GM23338 (cell line): ENCODE data around the gene POU3F1. TPM values are rescaled to one million over a fixed set of nuclear protein-coding genes. Genes with fewer than 3 reads are reported as not detected.

Experiments used
- ATAC-seq: fragments of 200-7000 bp; cut with Tn5 transposase; 3 replicates; pipeline ENCODE4 v1.9.1; 2020
- DNase-seq: peaks from one replicate; pipeline ENCODE4 v3.0.0-alpha.2; 2015; ENCODE audit warnings: low spot score
- H2AFZ ChIP-seq: fragments of 200-600 bp; sonication (generic); 2 replicates; pipeline ENCODE4 v1.8.0; 2016; ENCODE audit warnings: antibody characterized with exemption, mild to moderate bottlenecking, moderate library complexity
- H3F3A ChIP-seq: fragments of 200-600 bp; sonication (generic); replicated peaks from 2 replicates; pipeline ENCODE4 v1.8.0; 2017; ENCODE audit warnings: antibody characterized with exemption, mixed run types, low read depth
- H3K27ac ChIP-seq: fragments of 200-600 bp; sonication (generic); 2 replicates; pipeline ENCODE4 v1.6.1; 2016; ENCODE audit warnings: low read depth
- H3K27me3 ChIP-seq: fragments of 200-600 bp; sonication (generic); 2 replicates; pipeline ENCODE4 v1.8.0; 2016; ENCODE audit warnings: mild to moderate bottlenecking, mixed run types, moderate library complexity; ENCODE audit not compliant: insufficient read depth
- H3K36me3 ChIP-seq: fragments of 200-600 bp; sonication (generic); 2 replicates; pipeline ENCODE4 v1.8.0; 2016; ENCODE audit warnings: mild to moderate bottlenecking; ENCODE audit not compliant: insufficient read depth
- H3K4me1 ChIP-seq: fragments of 200-600 bp; sonication (generic); 2 replicates; pipeline ENCODE4 v1.8.0; 2016; ENCODE audit warnings: mild to moderate bottlenecking, moderate library complexity; ENCODE audit not compliant: insufficient read depth
- H3K4me2 ChIP-seq: fragments of 200-600 bp; sonication (generic); 2 replicates; pipeline ENCODE4 v1.7.1; 2017; ENCODE audit warnings: mixed run types
- H3K4me3 ChIP-seq: fragments of 200-600 bp; sonication (generic); 2 replicates; pipeline ENCODE4 v1.6.1; 2016; ENCODE audit warnings: mixed run types
- H3K79me2 ChIP-seq: fragments of 200-600 bp; sonication (generic); replicated peaks from 2 replicates; pipeline ENCODE4 v1.8.0; 2017; ENCODE audit warnings: mild to moderate bottlenecking; ENCODE audit not compliant: insufficient read depth
- H3K9me2 ChIP-seq: fragments of 200-600 bp; sonication (generic); 2 replicates; pipeline ENCODE4 v1.8.0; 2017; ENCODE audit not compliant: insufficient read depth
- H4K20me1 ChIP-seq: fragments of 200-600 bp; sonication (generic); replicated peaks from 2 replicates; pipeline ENCODE4 v1.8.0; 2017; ENCODE audit warnings: mild to moderate bottlenecking; ENCODE audit not compliant: insufficient read depth
- H3K27ac Mint-ChIP-seq: 2 replicates; pipeline ENCODE4 v1.8.0; 2020; ENCODE audit warnings: inconsistent platforms, mild to moderate bottlenecking, moderate library complexity, mixed read lengths
- H3K27me3 Mint-ChIP-seq: 3 replicates; pipeline ENCODE4 v1.8.0; 2022; ENCODE audit warnings: low read depth, mild to moderate bottlenecking, moderate library complexity, mixed read lengths, inconsistent platforms; ENCODE audit not compliant: insufficient read depth, poor library complexity
- H3K36me3 Mint-ChIP-seq: 3 replicates; pipeline ENCODE4 v1.8.0; 2021; ENCODE audit warnings: low read depth, mild to moderate bottlenecking, inconsistent platforms, moderate library complexity, mixed read lengths
- H3K4me1 Mint-ChIP-seq: 3 replicates; pipeline ENCODE4 v1.8.0; 2020; ENCODE audit warnings: mild to moderate bottlenecking, inconsistent platforms, mixed read lengths
- H3K4me3 Mint-ChIP-seq: 3 replicates; pipeline ENCODE4 v1.8.0; 2021; ENCODE audit warnings: moderate library complexity, mild to moderate bottlenecking, inconsistent platforms, mixed read lengths
- H3K9me3 Mint-ChIP-seq: 3 replicates; pipeline ENCODE4 v1.8.0; 2020; ENCODE audit warnings: moderate library complexity, mild to moderate bottlenecking, inconsistent platforms, mixed read lengths
- CREB1 ChIP-seq: fragments of 250-450 bp; sonication (Bioruptor Pico); IDR thresholded peaks from 2 replicates; pipeline ENCODE4 v1.5.0; 2020; ENCODE audit warnings: low read depth, mild to moderate bottlenecking, moderate library complexity
- JUNB ChIP-seq: IDR thresholded peaks from one replicate; pipeline ENCODE4 v1.6.1; 2016; ENCODE audit warnings: antibody characterized with exemption; ENCODE audit not compliant: unreplicated experiment
- NANOG ChIP-seq: IDR thresholded peaks from 2 replicates; pipeline ENCODE4 v1.6.1; 2016; ENCODE audit warnings: antibody characterized with exemption, borderline replicate concordance
- POLR2AphosphoS5 ChIP-seq: IDR thresholded peaks from 2 replicates; pipeline ENCODE4 v1.6.1; 2016; ENCODE audit warnings: antibody characterized with exemption, low read depth
- ZNF114 ChIP-seq: fragments of 250-450 bp; sonication (Bioruptor Pico); IDR thresholded peaks from 2 replicates; pipeline ENCODE4 v1.5.0; 2020; ENCODE audit warnings: mild to moderate bottlenecking, moderate library complexity
- ZNF331 ChIP-seq: fragments of 250-450 bp; sonication (Bioruptor Pico); IDR thresholded peaks from 2 replicates; pipeline ENCODE4 v1.5.0; 2020; ENCODE audit warnings: low read depth, mild to moderate bottlenecking, moderate library complexity
- polyA plus RNA-seq: library from polyadenylated mRNA; unstranded; fragments of >200 nt; fragmentation: Nextera tagmentation; extraction: Ambion mirVana; gene quantifications from 2 replicates; pipeline ENCODE4 v1.2.1, GENCODE V29; 2016
- total RNA-seq: library from RNA; depleted of rRNA; stranded (reverse); fragments of >200 nt; shearing (Covaris generic); gene quantifications from 2 replicates; pipeline ENCODE4 v1.2.3, GENCODE V29; 2014
- TF ChIP-seq, protein P1 (sequence below), 2 experiments: fragments of 200-600 bp in 1 of 2; sonication (generic) in 1 of 2; conservative IDR thresholded peaks; 2 replicates each; pipeline versions ENCODE4 v1.5.1 to v1.6.1; 2016 to 2017; ENCODE audit warnings: antibody characterized with exemption in 2 of 2, low read depth in 2 of 2, mild to moderate bottlenecking in 2 of 2, moderate library complexity in 1 of 2
- TF ChIP-seq, protein P2 (sequence below): IDR thresholded peaks from 2 replicates; pipeline ENCODE4 v1.6.1; 2016; ENCODE audit warnings: antibody characterized with exemption

Gene POU3F1
- total and polyA plus RNA-seq, 2 experiments from 2014 or later: 3.6 to 11.5 TPM

DNA sequence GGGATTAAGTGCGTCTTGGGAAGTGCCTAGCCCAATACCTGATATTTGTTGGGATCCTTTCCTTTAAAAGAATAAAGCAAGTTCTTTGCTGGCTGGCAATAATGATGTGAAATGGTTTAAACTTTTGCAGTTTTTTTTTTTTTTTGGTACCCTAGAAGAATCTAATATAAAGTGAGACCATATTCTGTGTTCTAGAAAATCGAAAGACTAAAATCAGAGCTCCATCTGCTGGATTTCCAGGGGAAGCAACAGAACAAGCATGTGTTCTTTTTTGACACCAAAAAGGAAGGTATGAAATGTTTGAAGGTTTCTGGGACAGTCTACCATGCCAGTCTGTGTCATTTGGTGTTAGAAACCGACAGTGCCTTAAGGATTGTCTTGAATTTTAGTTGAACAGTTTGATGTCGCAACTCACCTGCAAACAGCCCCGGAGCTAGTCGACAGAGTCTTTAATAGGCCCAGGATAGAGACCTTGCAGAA lies 27.7 kb downstream of the POU3F1 start:
- no peaks in the 10 kb centered on the region for H3K27me3 Mint-ChIP-seq
- H3F3A ChIP-seq: peaks cover 32% of the 10 kb centered on the region; the same call in 1 of the 2 replicates
- H3K9me2 ChIP-seq: no peaks in the 10 kb centered on the region
- peaks cover 85% of the 10 kb centered on the region for H3K36me3 Mint-ChIP-seq
- H3K27ac Mint-ChIP-seq: no peak overlapping the region; the same call in 1 of the 2 replicates
- peaks cover 5% of the 10 kb centered on the region; the same call in 1 of the 2 replicates for H3K4me1 ChIP-seq
- no peak overlapping the region for H3K27ac ChIP-seq
- no peak overlapping the region for H3K4me2 ChIP-seq
- no peaks in the 10 kb centered on the region for H3K9me3 Mint-ChIP-seq
- H3K36me3 ChIP-seq: peaks cover 64% of the 10 kb centered on the region
- peak; percentile 45 for DNase-seq
- peaks cover 49% of the 10 kb centered on the region for H3K79me2 ChIP-seq
- no peak overlapping the region for H2AFZ ChIP-seq
- H3K27me3 ChIP-seq: no peaks in the 10 kb centered on the region
- H4K20me1 ChIP-seq: peaks cover 27% of the 10 kb centered on the region
- no peak for ATAC-seq
- TF ChIP-seq, protein P1, sequence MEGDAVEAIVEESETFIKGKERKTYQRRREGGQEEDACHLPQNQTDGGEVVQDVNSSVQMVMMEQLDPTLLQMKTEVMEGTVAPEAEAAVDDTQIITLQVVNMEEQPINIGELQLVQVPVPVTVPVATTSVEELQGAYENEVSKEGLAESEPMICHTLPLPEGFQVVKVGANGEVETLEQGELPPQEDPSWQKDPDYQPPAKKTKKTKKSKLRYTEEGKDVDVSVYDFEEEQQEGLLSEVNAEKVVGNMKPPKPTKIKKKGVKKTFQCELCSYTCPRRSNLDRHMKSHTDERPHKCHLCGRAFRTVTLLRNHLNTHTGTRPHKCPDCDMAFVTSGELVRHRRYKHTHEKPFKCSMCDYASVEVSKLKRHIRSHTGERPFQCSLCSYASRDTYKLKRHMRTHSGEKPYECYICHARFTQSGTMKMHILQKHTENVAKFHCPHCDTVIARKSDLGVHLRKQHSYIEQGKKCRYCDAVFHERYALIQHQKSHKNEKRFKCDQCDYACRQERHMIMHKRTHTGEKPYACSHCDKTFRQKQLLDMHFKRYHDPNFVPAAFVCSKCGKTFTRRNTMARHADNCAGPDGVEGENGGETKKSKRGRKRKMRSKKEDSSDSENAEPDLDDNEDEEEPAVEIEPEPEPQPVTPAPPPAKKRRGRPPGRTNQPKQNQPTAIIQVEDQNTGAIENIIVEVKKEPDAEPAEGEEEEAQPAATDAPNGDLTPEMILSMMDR (conservative IDR thresholded peaks at IDR 0.05; ENCODE audit: low read depth in 2 of 2): peak; percentile 61 to 67
- TF ChIP-seq NANOG: no peak
- H3K4me3 Mint-ChIP-seq: no peak overlapping the region
- H3K4me1 Mint-ChIP-seq: peaks cover 3% of the 10 kb centered on the region
- H3K4me3 ChIP-seq: no peak overlapping the region

DNA sequence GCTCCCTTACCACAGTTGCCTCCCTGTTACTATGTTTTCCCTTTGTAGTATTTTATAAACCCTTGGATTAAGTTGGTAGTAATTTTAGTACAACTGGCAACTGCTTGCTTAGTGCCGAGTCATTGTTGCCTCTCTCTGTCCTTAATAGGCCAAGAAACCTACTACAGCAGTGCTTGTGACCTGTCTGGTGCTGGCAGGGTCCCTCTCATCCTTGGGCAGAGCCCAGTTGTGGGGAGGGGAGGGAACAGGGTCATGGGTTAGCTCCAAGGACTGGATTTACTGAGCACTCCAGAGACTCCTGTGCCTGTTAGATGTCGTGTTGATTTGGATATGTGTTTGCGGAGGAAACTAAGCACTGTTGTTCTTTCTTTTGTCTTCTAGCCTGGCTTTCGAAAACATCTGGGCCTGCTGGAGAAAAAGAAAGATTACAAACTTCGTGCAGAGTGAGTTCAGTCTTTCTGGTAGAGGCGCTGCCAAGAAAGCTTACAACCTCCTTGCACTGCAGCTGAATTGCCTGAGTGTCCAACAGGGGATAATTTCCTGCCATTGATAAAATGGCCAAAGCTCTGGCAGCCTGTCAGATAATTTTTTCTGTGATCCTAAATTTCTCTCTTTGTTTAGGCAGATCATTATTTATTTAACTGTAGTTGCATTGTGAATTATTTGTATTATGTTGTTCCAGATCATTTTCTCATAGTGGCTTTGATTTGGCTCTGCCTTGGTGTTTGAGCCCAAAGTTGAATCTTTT lies 30.4 kb downstream of the POU3F1 start:
- Mint-ChIP-seq H3K36me3 (peaks cover 71% of the 10 kb centered on the region), H3K27ac (peak overlapping the region; percentile 94), H3K4me1 (peaks cover 8% of the 10 kb centered on the region), H3K9me3 (peaks cover 4% of the 10 kb centered on the region; the same call in 2 of the 3 replicates), H3K4me3 (no peak overlapping the region), H3K27me3 (peaks cover 11% of the 10 kb centered on the region)
- no peaks in the 10 kb centered on the region for H3K27me3 ChIP-seq
- H3K79me2 ChIP-seq: peaks cover 61% of the 10 kb centered on the region
- H3K27ac ChIP-seq: no peak overlapping the region; the same call in 1 of the 2 replicates
- TF ChIP-seq, protein P1 (conservative IDR thresholded peaks at IDR 0.05; ENCODE audit: low read depth in 2 of 2): no peak
- TF ChIP-seq, protein P2, sequence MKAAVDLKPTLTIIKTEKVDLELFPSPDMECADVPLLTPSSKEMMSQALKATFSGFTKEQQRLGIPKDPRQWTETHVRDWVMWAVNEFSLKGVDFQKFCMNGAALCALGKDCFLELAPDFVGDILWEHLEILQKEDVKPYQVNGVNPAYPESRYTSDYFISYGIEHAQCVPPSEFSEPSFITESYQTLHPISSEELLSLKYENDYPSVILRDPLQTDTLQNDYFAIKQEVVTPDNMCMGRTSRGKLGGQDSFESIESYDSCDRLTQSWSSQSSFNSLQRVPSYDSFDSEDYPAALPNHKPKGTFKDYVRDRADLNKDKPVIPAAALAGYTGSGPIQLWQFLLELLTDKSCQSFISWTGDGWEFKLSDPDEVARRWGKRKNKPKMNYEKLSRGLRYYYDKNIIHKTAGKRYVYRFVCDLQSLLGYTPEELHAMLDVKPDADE: no peak
- TF ChIP-seq ZNF331 (no peak), CREB1 (CRISPR knock-in tag) (no peak), JUNB (no peak), ZNF114 (no peak), NANOG (no peak), POLR2AphosphoS5 (no peak)
- H3K9me2 ChIP-seq: no peaks in the 10 kb centered on the region; the same call in 1 of the 2 replicates
- H3K36me3 ChIP-seq: peaks cover 36% of the 10 kb centered on the region
- H3K4me2 ChIP-seq: no peak overlapping the region
- no peak overlapping the region for H3K4me3 ChIP-seq
- H3K4me1 ChIP-seq: peaks cover 12% of the 10 kb centered on the region
- peaks cover 28% of the 10 kb centered on the region for H4K20me1 ChIP-seq
- H2AFZ ChIP-seq: no peak overlapping the region
- peaks cover 34% of the 10 kb centered on the region for H3F3A ChIP-seq
- no peak for DNase-seq
- no peak for ATAC-seq
